Choroid plexus epithelial cell (primary cell): ENCODE measurements around the gene ZBTB40.

Experiments used
- DNase-seq: peaks from one replicate; pipeline ENCODE4 v3.0.0-alpha.2; 2010; ENCODE audit warnings: low read depth
- H3K4me3 ChIP-seq: 2 replicates; pipeline ENCODE4 v1.5.1; 2011; ENCODE audit warnings: low read depth, mild to moderate bottlenecking, control low read depth, low read length, moderate library complexity
- TF ChIP-seq, protein P1 (sequence below): conservative IDR thresholded peaks from 2 replicates; pipeline ENCODE4 v1.5.1; 2011; ENCODE audit warnings: low read depth, mild to moderate bottlenecking, control low read depth, inconsistent platforms, low read length, moderate library complexity

ZBTB40 gene

GRCh38 chr1:22542886-22543285 lies 91.2 kb downstream of the ZBTB40 start:
- DNase-seq, result no peak
- TF ChIP-seq, protein P1, sequence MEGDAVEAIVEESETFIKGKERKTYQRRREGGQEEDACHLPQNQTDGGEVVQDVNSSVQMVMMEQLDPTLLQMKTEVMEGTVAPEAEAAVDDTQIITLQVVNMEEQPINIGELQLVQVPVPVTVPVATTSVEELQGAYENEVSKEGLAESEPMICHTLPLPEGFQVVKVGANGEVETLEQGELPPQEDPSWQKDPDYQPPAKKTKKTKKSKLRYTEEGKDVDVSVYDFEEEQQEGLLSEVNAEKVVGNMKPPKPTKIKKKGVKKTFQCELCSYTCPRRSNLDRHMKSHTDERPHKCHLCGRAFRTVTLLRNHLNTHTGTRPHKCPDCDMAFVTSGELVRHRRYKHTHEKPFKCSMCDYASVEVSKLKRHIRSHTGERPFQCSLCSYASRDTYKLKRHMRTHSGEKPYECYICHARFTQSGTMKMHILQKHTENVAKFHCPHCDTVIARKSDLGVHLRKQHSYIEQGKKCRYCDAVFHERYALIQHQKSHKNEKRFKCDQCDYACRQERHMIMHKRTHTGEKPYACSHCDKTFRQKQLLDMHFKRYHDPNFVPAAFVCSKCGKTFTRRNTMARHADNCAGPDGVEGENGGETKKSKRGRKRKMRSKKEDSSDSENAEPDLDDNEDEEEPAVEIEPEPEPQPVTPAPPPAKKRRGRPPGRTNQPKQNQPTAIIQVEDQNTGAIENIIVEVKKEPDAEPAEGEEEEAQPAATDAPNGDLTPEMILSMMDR, result no peak
- no peak overlapping the region for H3K4me3 ChIP-seq

DNA sequence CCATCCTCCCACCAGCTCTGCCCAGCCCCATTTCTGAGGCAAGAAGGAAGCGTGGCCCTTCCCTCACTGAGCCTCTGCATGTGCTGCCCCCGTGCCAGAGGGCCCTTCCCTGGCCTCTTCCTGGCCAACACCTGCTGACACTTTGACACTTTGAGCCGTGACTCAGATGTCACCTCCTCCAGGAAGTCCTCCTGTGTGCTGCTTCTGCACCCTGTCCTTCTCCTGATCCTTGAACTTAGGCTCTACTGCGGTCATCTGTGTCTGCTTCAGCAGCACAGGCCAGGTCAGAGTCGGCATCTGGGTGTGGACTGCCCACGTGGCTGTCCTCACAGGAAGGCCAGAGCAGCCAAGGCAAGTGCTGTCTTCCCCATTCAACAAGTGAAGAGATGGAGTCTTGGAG lies 92.0 kb downstream of the ZBTB40 start:
- no peak overlapping the region for H3K4me3 ChIP-seq
- TF ChIP-seq, protein P1, result no peak
- no peak for DNase-seq

GRCh38 chr1:22544606-22545005 lies 93.0 kb downstream of the ZBTB40 start:
- TF ChIP-seq, protein P1, result no peak
- H3K4me3 ChIP-seq, result no peak overlapping the region
- DNase-seq, result no peak

DNA sequence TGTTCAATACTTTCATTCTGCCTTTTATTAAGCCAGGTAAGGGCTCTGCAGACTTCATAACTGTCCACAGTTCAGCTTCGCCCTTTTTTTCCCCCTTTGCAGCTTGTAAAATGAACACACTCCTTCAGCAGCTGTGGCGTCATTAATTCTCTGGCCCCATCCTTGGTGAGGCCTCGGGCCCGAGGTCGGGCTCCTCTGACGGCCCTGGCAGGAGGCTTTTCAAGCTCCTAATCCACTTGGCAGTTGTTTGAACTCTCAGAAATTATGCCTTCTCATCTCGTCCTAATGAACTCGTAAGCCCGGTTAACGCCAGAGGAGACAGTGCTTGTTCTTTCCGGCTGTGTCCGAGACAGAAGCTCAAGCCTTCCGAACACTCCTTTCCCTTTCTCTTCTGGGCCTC lies 93.5 kb downstream of the ZBTB40 start:
- TF ChIP-seq, protein P1, result no peak
- no peak for DNase-seq
- no peak overlapping the region for H3K4me3 ChIP-seq

GRCh38 chr1:22547186-22547817 lies 95.7 kb downstream of the ZBTB40 start:
- no peak overlapping the region for H3K4me3 ChIP-seq
- no peak for DNase-seq
- TF ChIP-seq, protein P1, result no peak

GRCh38 chr1:22547818-22548462 lies 96.3 kb downstream of the ZBTB40 start:
- DNase-seq, result no peak
- no peak overlapping the region for H3K4me3 ChIP-seq
- TF ChIP-seq, protein P1, result no peak

DNA sequence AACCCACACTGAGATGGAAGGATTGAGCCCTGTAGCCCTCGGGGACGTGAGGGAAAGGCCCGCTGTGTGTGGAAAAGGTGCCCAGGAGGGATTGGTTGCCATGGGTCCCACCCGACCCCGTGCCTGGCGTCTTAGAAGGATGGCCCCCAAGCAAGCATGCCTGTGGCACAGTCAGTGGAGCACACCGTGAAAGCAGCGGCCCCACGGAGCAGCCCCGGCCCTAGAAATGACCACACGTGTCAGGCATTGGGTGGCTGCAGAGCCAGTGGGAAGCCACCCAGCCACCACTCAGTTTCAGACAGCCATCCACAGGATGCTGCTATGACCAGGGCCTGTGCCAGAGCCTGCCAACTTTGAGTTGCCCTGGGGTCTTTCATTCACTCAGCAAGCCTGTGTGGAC lies 98.4 kb downstream of the ZBTB40 start:
- no peak overlapping the region for H3K4me3 ChIP-seq
- DNase-seq, result no peak
- TF ChIP-seq, protein P1, result no peak
